Astrocyte (in vitro differentiated cells and primary cell): ENCODE data around the gene SSTR4. TPM values are rescaled to one million over a fixed set of nuclear protein-coding genes. Genes with fewer than 3 reads are reported as not detected.

Experiments
- DNase-seq: peaks from one replicate; pipeline ENCODE4 v3.0.0-alpha.2; 2010; ENCODE audit warnings: low read depth
- FAIRE-seq: peaks from 2 replicates; lab custom pipeline; 2011; peaks lifted over from hg19 to GRCh38; lab: Jason Lieb, UNC
- H2AFZ ChIP-seq: 2 replicates; pipeline ENCODE4 v1.6.0; 2012; ENCODE audit warnings: low read depth, low read length, inconsistent platforms
- H3K27ac ChIP-seq: 2 replicates; pipeline ENCODE4 v1.5.1; 2011; ENCODE audit warnings: low read depth, low read length, inconsistent platforms
- H3K27me3 ChIP-seq: 2 replicates; pipeline ENCODE4 v1.6.0; 2011; ENCODE audit warnings: low read length, inconsistent platforms; ENCODE audit not compliant: insufficient read depth
- H3K36me3 ChIP-seq: 2 replicates; pipeline ENCODE4 v1.5.1; 2011; ENCODE audit warnings: low read length, inconsistent platforms; ENCODE audit not compliant: insufficient read depth
- H3K4me1 ChIP-seq: 2 replicates; pipeline ENCODE4 v1.5.1; 2011; ENCODE audit warnings: low read length, inconsistent platforms; ENCODE audit not compliant: insufficient read depth
- H3K4me2 ChIP-seq: 2 replicates; pipeline ENCODE4 v1.6.0; 2012; ENCODE audit warnings: low read length, inconsistent platforms
- H3K4me3 ChIP-seq: 2 replicates; pipeline ENCODE4 v1.5.1; 2011; ENCODE audit warnings: low read depth, mild to moderate bottlenecking, low read length, inconsistent platforms; ENCODE audit not compliant: insufficient read depth
- H3K79me2 ChIP-seq: 2 replicates; pipeline ENCODE4 v1.6.0; 2012; ENCODE audit warnings: mild to moderate bottlenecking, low read length, inconsistent platforms; ENCODE audit not compliant: insufficient read depth
- H3K9ac ChIP-seq: 2 replicates; pipeline ENCODE4 v1.6.0; 2012; ENCODE audit warnings: mild to moderate bottlenecking, low read length, inconsistent platforms
- H3K9me3 ChIP-seq: 2 replicates; pipeline ENCODE4 v1.5.1; 2012; ENCODE audit warnings: low read depth, mild to moderate bottlenecking, low read length, inconsistent platforms; ENCODE audit not compliant: insufficient read depth
- H4K20me1 ChIP-seq: 2 replicates; pipeline ENCODE4 v1.6.0; 2012; ENCODE audit warnings: low read length, inconsistent platforms; ENCODE audit not compliant: insufficient read depth
- H3K27ac Mint-ChIP-seq: one replicate; pipeline ENCODE4 v1.8.0; 2021; ENCODE audit warnings: mild to moderate bottlenecking, mixed read lengths; ENCODE audit not compliant: unreplicated experiment
- H3K27me3 Mint-ChIP-seq: one replicate; pipeline ENCODE4 v1.8.0; 2021; ENCODE audit warnings: low read depth, mixed read lengths; ENCODE audit not compliant: unreplicated experiment
- H3K36me3 Mint-ChIP-seq: one replicate; pipeline ENCODE4 v1.8.0; 2021; ENCODE audit warnings: low read depth, mixed read lengths; ENCODE audit not compliant: unreplicated experiment
- H3K4me1 Mint-ChIP-seq: one replicate; pipeline ENCODE4 v1.8.0; 2021; ENCODE audit warnings: low read depth, mixed read lengths; ENCODE audit not compliant: unreplicated experiment
- H3K4me3 Mint-ChIP-seq: one replicate; pipeline ENCODE4 v1.8.0; 2021; ENCODE audit warnings: mild to moderate bottlenecking, moderate library complexity, mixed read lengths; ENCODE audit not compliant: unreplicated experiment
- H3K9me3 Mint-ChIP-seq: one replicate; pipeline ENCODE4 v1.8.0; 2021; ENCODE audit warnings: mild to moderate bottlenecking, mixed read lengths; ENCODE audit not compliant: unreplicated experiment
- CTCF ChIP-seq: IDR thresholded peaks from 2 replicates; pipeline ENCODE4 v1.5.1; 2011; ENCODE audit warnings: low read depth, mild to moderate bottlenecking, inconsistent platforms, low read length, moderate library complexity; ENCODE audit not compliant: insufficient read depth
- EZH2 ChIP-seq: IDR thresholded peaks from 2 replicates; pipeline ENCODE4 v1.6.1; 2012; ENCODE audit warnings: mild to moderate bottlenecking, low read length, inconsistent platforms; ENCODE audit not compliant: insufficient read depth
- total RNA-seq: library from RNA; stranded (reverse); gene quantifications from 2 replicates; pipeline ENCODE4 v1.2.1, GENCODE V29; 2021

SSTR4 gene
- total RNA-seq, 1 donor from 2014 or later: not detected

- Histone ChIP-seq H3K9ac (no peak overlapping the region), H3K4me1 (no peaks in the 10 kb centered on the region), H4K20me1 (no peaks in the 10 kb centered on the region), H3K36me3 (no peaks in the 10 kb centered on the region), H3K4me3 (no peak overlapping the region), H3K9me3 (no peaks in the 10 kb centered on the region), H3K79me2 (no peaks in the 10 kb centered on the region), H2AFZ (no peak overlapping the region), H3K27me3 (peaks cover 2% of the 10 kb centered on the region), H3K4me2 (no peak overlapping the region), H3K27ac (no peak overlapping the region)
- DNase-seq (no peak), FAIRE-seq (no peak)
- H3K27me3 Mint-ChIP-seq: peaks cover 10% of the 10 kb centered on the region
- H3K4me3 Mint-ChIP-seq: no peak overlapping the region
- TF ChIP-seq CTCF (no peak), EZH2 (no peak)
- peaks cover 4% of the 10 kb centered on the region for H3K4me1 Mint-ChIP-seq
- H3K9me3 Mint-ChIP-seq: no peaks in the 10 kb centered on the region
- no peaks in the 10 kb centered on the region for H3K36me3 Mint-ChIP-seq
- H3K27ac Mint-ChIP-seq: no peak overlapping the region
These were observed 21.7 kb upstream of the SSTR4 start for GRCh38 chr20:23013429-23013828.

GRCh38 chr20:23017516-23017915 lies 17.6 kb upstream of the SSTR4 start:
- peaks cover under 1% of the 10 kb centered on the region for H3K27me3 ChIP-seq
- no peaks in the 10 kb centered on the region for H4K20me1 ChIP-seq
- FAIRE-seq (no peak), DNase-seq (no peak)
- no peaks in the 10 kb centered on the region for H3K4me1 ChIP-seq
- TF ChIP-seq EZH2 (no peak), CTCF (no peak)
- no peaks in the 10 kb centered on the region for H3K36me3 Mint-ChIP-seq
- H3K9me3 ChIP-seq: no peaks in the 10 kb centered on the region
- H3K4me2 ChIP-seq: no peak overlapping the region
- no peaks in the 10 kb centered on the region for H3K9me3 Mint-ChIP-seq
- H2AFZ ChIP-seq: no peak overlapping the region
- H3K27ac Mint-ChIP-seq: no peak overlapping the region
- H3K4me1 Mint-ChIP-seq: peaks cover 7% of the 10 kb centered on the region
- peaks cover 16% of the 10 kb centered on the region for H3K27me3 Mint-ChIP-seq
- no peak overlapping the region for H3K27ac ChIP-seq
- no peak overlapping the region for H3K4me3 Mint-ChIP-seq
- H3K79me2 ChIP-seq: no peaks in the 10 kb centered on the region
- no peaks in the 10 kb centered on the region for H3K36me3 ChIP-seq
- no peak overlapping the region for H3K9ac ChIP-seq
- no peak overlapping the region for H3K4me3 ChIP-seq

GRCh38 chr20:23018432-23018831 lies 16.7 kb upstream of the SSTR4 start:
- Histone ChIP-seq H3K9ac (no peak overlapping the region), H3K4me1 (no peaks in the 10 kb centered on the region), H3K27ac (no peak overlapping the region), H3K4me3 (no peak overlapping the region), H3K4me2 (no peak overlapping the region), H3K79me2 (no peaks in the 10 kb centered on the region), H3K36me3 (no peaks in the 10 kb centered on the region), H3K27me3 (no peaks in the 10 kb centered on the region), H2AFZ (no peak overlapping the region), H4K20me1 (no peaks in the 10 kb centered on the region), H3K9me3 (no peaks in the 10 kb centered on the region)
- FAIRE-seq (no peak), DNase-seq (no peak)
- no peak overlapping the region for H3K4me3 Mint-ChIP-seq
- H3K27me3 Mint-ChIP-seq: peaks cover 16% of the 10 kb centered on the region
- no peak overlapping the region for H3K27ac Mint-ChIP-seq
- H3K36me3 Mint-ChIP-seq: no peaks in the 10 kb centered on the region
- no peaks in the 10 kb centered on the region for H3K9me3 Mint-ChIP-seq
- peaks cover 9% of the 10 kb centered on the region for H3K4me1 Mint-ChIP-seq
- no peak for TF ChIP-seq CTCF
